Measurements from ENCODE around the gene EZH1. TPM values are rescaled to one million over a fixed set of nuclear protein-coding genes. Genes with fewer than 3 reads are reported as not detected.

EZH1 gene
- total RNA-seq, 1 experiment from 2014 or later, result 17.7 TPM

GRCh38 chr17:42673266-42673884, 71.5 kb downstream of the EZH1 start:
- Histone ChIP-seq H3K4me1 (ENCODE audit: control insufficient read depth, insufficient read depth, low read length) (peaks cover 6% of the 10 kb centered on the region), H3K27ac (ENCODE audit: low read length) (no peak overlapping the region), H3K27me3 (ENCODE audit: control insufficient read depth, insufficient read depth, low read length) (no peaks in the 10 kb centered on the region), H3K36me3 (ENCODE audit: control insufficient read depth, insufficient read depth, low read length) (no peaks in the 10 kb centered on the region; the same call in 1 of the 2 replicates), H3K4me3 (ENCODE audit: low read depth in 2 of 2, low read length in 2 of 2) (no peak overlapping the region), H3K9me3 (ENCODE audit: control insufficient read depth, insufficient read depth, low read depth, low read length) (no peaks in the 10 kb centered on the region)
- no peak for DNase-seq (ENCODE audit: low read depth, low spot score)
- no peak for ATAC-seq
- no TSS peak for BruUV-seq (replicated peaks)
- intact Hi-C loops (cut with micrococcal nuclease; ENCODE audit: unreplicated experiment), result no loop called here
- POLR2A ChIA-PET, result no interaction called here
- TF ChIP-seq SIN3A (IDR thresholded peaks at IDR 0.05; ENCODE audit: borderline replicate concordance, insufficient read depth, low read depth, low read length) (no peak), TCF7L2 (IDR thresholded peaks at IDR 0.05; ENCODE audit: low read depth, low read length) (no peak), REST (IDR thresholded peaks at IDR 0.05; ENCODE audit: insufficient read depth in 1 of 2, low read depth in 2 of 2, low read length in 1 of 2) (no peak), POLR2AphosphoS5 (IDR thresholded peaks at IDR 0.05; ENCODE audit: low read depth, low read length) (no peak), CTCF (IDR thresholded peaks at IDR 0.05) (no peak)
- in situ Hi-C loops (cut with HindIII; ENCODE audit: low pct_unique_long_range_greater_than_20kb, low sequenced_read_pairs), result no loop called here
- CTCF ChIA-PET, result no interaction called here

- DNase-seq (ENCODE audit: low read depth, low spot score) (no peak), ATAC-seq (no peak)
- ChIA-PET POLR2A (interaction anchor here (0.6 to 0.9 kb wide), 2 partner anchors 81 to 739 kb away, joined by 3 to 4 read pairs; no protein-coding TSS in a partner anchor), CTCF (interaction anchor here (0.5 kb wide), 1 partner anchor 21 kb away, joined by 6 read pairs; no protein-coding TSS in a partner anchor)
- in situ Hi-C loops (cut with HindIII; ENCODE audit: low pct_unique_long_range_greater_than_20kb, low sequenced_read_pairs), result no loop called here
- no peaks in the 10 kb centered on the region for H3K27me3 ChIP-seq (ENCODE audit: control insufficient read depth, insufficient read depth, low read length)
- no peaks in the 10 kb centered on the region for H3K9me3 ChIP-seq (ENCODE audit: control insufficient read depth, insufficient read depth, low read depth, low read length)
- intact Hi-C loops (cut with micrococcal nuclease; ENCODE audit: unreplicated experiment), result no loop called here
- no TSS peak for BruUV-seq (replicated peaks)
- no peaks in the 10 kb centered on the region; the same call in 1 of the 2 replicates for H3K36me3 ChIP-seq (ENCODE audit: control insufficient read depth, insufficient read depth, low read length)
- H3K4me3 ChIP-seq (ENCODE audit: low read depth in 2 of 2, low read length in 2 of 2), result no peak overlapping the region
- H3K4me1 ChIP-seq (ENCODE audit: control insufficient read depth, insufficient read depth, low read length), result peaks cover 18% of the 10 kb centered on the region
- H3K27ac ChIP-seq (ENCODE audit: low read length), result no peak overlapping the region
- TF ChIP-seq TCF7L2 (IDR thresholded peaks at IDR 0.05; ENCODE audit: low read depth, low read length), result no peak
- TF ChIP-seq POLR2AphosphoS5 (IDR thresholded peaks at IDR 0.05; ENCODE audit: low read depth, low read length), result no peak
- TF ChIP-seq REST (IDR thresholded peaks at IDR 0.05; ENCODE audit: insufficient read depth in 1 of 2, low read depth in 2 of 2, low read length in 1 of 2), result no peak
- TF ChIP-seq SIN3A (IDR thresholded peaks at IDR 0.05; ENCODE audit: borderline replicate concordance, insufficient read depth, low read depth, low read length), result no peak
- TF ChIP-seq CTCF (IDR thresholded peaks at IDR 0.05), result no peak
Observed at GRCh38 chr17:42672038-42672437, 72.8 kb downstream of the EZH1 start.
